Neural progenitor cell (in vitro differentiated cells): ENCODE results near the gene CTXN2. TPM values are rescaled to one million over a fixed set of nuclear protein-coding genes. Genes with fewer than 3 reads are reported as not detected.
A peak's percentile ranks its signal among the peaks of the same experiment; 100 is the strongest.

Experiments used
- DNase-seq: peaks from one replicate; pipeline ENCODE4 v3.0.0-alpha.2; 2016; ENCODE audit warnings: low spot score
- H2AFZ ChIP-seq: fragments of 200-600 bp; sonication (generic); replicated peaks from 2 replicates; pipeline ENCODE4 v1.6.1; 2016; ENCODE audit warnings: antibody characterized with exemption
- H3F3A ChIP-seq: fragments of 200-600 bp; sonication (generic); 2 replicates; pipeline ENCODE4 v1.6.1; 2016; ENCODE audit warnings: antibody characterized with exemption, low read depth
- H3K27ac ChIP-seq: fragments of 200-600 bp; sonication (generic); 2 replicates; pipeline ENCODE4 v1.5.1; 2016; ENCODE audit warnings: mild to moderate bottlenecking
- H3K27me3 ChIP-seq: fragments of 200-600 bp; sonication (generic); 2 replicates; pipeline ENCODE4 v1.6.1; 2016; ENCODE audit warnings: mild to moderate bottlenecking, moderate library complexity
- H3K36me3 ChIP-seq: fragments of 200-600 bp; sonication (generic); 2 replicates; pipeline ENCODE4 v1.5.1; 2016
- H3K4me1 ChIP-seq: fragments of 200-600 bp; sonication (generic); 2 replicates; pipeline ENCODE4 v1.6.1; 2016; ENCODE audit warnings: mixed run types
- H3K4me2 ChIP-seq: fragments of 200-600 bp; sonication (generic); 2 replicates; pipeline ENCODE4 v1.6.1; 2016
- H3K4me3 ChIP-seq: fragments of 200-600 bp; sonication (generic); 2 replicates; pipeline ENCODE4 v1.5.1; 2016
- H3K79me2 ChIP-seq: fragments of 200-600 bp; sonication (generic); 2 replicates; pipeline ENCODE4 v1.6.1; 2016; ENCODE audit warnings: low read depth
- H3K9ac ChIP-seq: fragments of 200-600 bp; sonication (generic); 2 replicates; pipeline ENCODE4 v1.6.1; 2016
- H3K9me3 ChIP-seq: fragments of 200-600 bp; sonication (generic); 2 replicates; pipeline ENCODE4 v1.5.1; 2016; ENCODE audit warnings: low read depth
- H4K20me1 ChIP-seq: fragments of 200-600 bp; sonication (generic); 2 replicates; pipeline ENCODE4 v1.6.1; 2016; ENCODE audit warnings: low read depth
- H3K27ac Mint-ChIP-seq: 3 replicates; pipeline ENCODE4 v1.8.0; 2021; ENCODE audit warnings: mixed read lengths
- H3K27me3 Mint-ChIP-seq: 2 replicates; pipeline ENCODE4 v1.8.0; 2022; ENCODE audit warnings: low read depth, mild to moderate bottlenecking, inconsistent platforms, moderate library complexity, mixed read lengths; ENCODE audit not compliant: insufficient read depth
- H3K36me3 Mint-ChIP-seq: 3 replicates; pipeline ENCODE4 v1.8.0; 2021; ENCODE audit warnings: mixed read lengths
- H3K4me1 Mint-ChIP-seq: 3 replicates; pipeline ENCODE4 v1.8.0; 2021; ENCODE audit warnings: mixed read lengths
- H3K4me3 Mint-ChIP-seq: 3 replicates; pipeline ENCODE4 v1.8.0; 2021; ENCODE audit warnings: mild to moderate bottlenecking, moderate library complexity, mixed read lengths
- H3K9me3 Mint-ChIP-seq: 3 replicates; pipeline ENCODE4 v1.8.0; 2020; ENCODE audit warnings: mixed read lengths
- EZH2 ChIP-seq: fragments of 200-600 bp; sonication (generic); IDR thresholded peaks from 2 replicates; pipeline ENCODE4 v1.6.1; 2017; ENCODE audit warnings: antibody characterized with exemption, mild to moderate bottlenecking, moderate library complexity
- EZH2phosphoT487 ChIP-seq: fragments of 200-600 bp; sonication (generic); IDR thresholded peaks from 2 replicates; pipeline ENCODE4 v1.6.1; 2017; ENCODE audit warnings: antibody characterized with exemption
- total RNA-seq: library from RNA; depleted of rRNA; stranded (reverse); fragments of >200 nt; gene quantifications from 2 replicates; pipeline ENCODE4 v1.2.3, GENCODE V29; 2015; ENCODE audit warnings: low replicate concordance
- TF ChIP-seq, protein P1 (sequence below): fragments of 200-600 bp; sonication (generic); IDR thresholded peaks from 2 replicates; pipeline ENCODE4 v1.5.1; 2017; ENCODE audit warnings: antibody characterized with exemption, mild to moderate bottlenecking

CTXN2 gene
- total RNA-seq, 1 donor from 2014 or later, result 0.60 TPM

GRCh38 chr15:48176112-48176511 lies 15.4 kb upstream of the CTXN2 start:
- H3K36me3 Mint-ChIP-seq, result peaks cover 50% of the 10 kb centered on the region
- Histone ChIP-seq H3K4me1 (peaks cover 34% of the 10 kb centered on the region), H3K36me3 (no peaks in the 10 kb centered on the region), H3K9ac (peak overlapping the region; percentile 92), H4K20me1 (peaks cover 63% of the 10 kb centered on the region), H3K4me3 (peak overlapping the region; percentile 92), H3K27me3 (no peaks in the 10 kb centered on the region), H2AFZ (no peak overlapping the region), H3K79me2 (peaks cover 70% of the 10 kb centered on the region), H3F3A (peaks cover 17% of the 10 kb centered on the region), H3K4me2 (peak overlapping the region; percentile 82), H3K9me3 (no peaks in the 10 kb centered on the region), H3K27ac (no peak overlapping the region)
- no peak overlapping the region for H3K27ac Mint-ChIP-seq
- peaks cover 23% of the 10 kb centered on the region for H3K4me1 Mint-ChIP-seq
- peaks cover 7% of the 10 kb centered on the region for H3K27me3 Mint-ChIP-seq
- no peak for DNase-seq
- TF ChIP-seq EZH2phosphoT487 (no peak), EZH2 (no peak)
- TF ChIP-seq, protein P1, sequence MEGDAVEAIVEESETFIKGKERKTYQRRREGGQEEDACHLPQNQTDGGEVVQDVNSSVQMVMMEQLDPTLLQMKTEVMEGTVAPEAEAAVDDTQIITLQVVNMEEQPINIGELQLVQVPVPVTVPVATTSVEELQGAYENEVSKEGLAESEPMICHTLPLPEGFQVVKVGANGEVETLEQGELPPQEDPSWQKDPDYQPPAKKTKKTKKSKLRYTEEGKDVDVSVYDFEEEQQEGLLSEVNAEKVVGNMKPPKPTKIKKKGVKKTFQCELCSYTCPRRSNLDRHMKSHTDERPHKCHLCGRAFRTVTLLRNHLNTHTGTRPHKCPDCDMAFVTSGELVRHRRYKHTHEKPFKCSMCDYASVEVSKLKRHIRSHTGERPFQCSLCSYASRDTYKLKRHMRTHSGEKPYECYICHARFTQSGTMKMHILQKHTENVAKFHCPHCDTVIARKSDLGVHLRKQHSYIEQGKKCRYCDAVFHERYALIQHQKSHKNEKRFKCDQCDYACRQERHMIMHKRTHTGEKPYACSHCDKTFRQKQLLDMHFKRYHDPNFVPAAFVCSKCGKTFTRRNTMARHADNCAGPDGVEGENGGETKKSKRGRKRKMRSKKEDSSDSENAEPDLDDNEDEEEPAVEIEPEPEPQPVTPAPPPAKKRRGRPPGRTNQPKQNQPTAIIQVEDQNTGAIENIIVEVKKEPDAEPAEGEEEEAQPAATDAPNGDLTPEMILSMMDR, result no peak
- H3K4me3 Mint-ChIP-seq, result peak overlapping the region; percentile 99
- peaks cover 32% of the 10 kb centered on the region for H3K9me3 Mint-ChIP-seq

GRCh38 chr15:48176957-48177356 lies 14.5 kb upstream of the CTXN2 start:
- Histone ChIP-seq H3K36me3 (no peaks in the 10 kb centered on the region), H3F3A (peaks cover 17% of the 10 kb centered on the region), H3K4me1 (peaks cover 27% of the 10 kb centered on the region), H2AFZ (no peak overlapping the region), H3K9me3 (no peaks in the 10 kb centered on the region), H3K9ac (peak overlapping the region; percentile 92), H3K27ac (no peak overlapping the region), H3K4me2 (peak overlapping the region; percentile 82), H3K27me3 (no peaks in the 10 kb centered on the region), H3K79me2 (peaks cover 61% of the 10 kb centered on the region), H4K20me1 (peaks cover 54% of the 10 kb centered on the region), H3K4me3 (peak overlapping the region; percentile 92)
- Mint-ChIP-seq H3K4me1 (peaks cover 23% of the 10 kb centered on the region), H3K27me3 (peaks cover 7% of the 10 kb centered on the region), H3K36me3 (peaks cover 44% of the 10 kb centered on the region), H3K4me3 (peak overlapping the region; percentile 99), H3K27ac (peak overlapping the region; percentile 100), H3K9me3 (peaks cover 30% of the 10 kb centered on the region)
- DNase-seq, result no peak
- TF ChIP-seq, protein P1, result no peak
- TF ChIP-seq EZH2phosphoT487 (no peak), EZH2 (no peak)

DNA sequence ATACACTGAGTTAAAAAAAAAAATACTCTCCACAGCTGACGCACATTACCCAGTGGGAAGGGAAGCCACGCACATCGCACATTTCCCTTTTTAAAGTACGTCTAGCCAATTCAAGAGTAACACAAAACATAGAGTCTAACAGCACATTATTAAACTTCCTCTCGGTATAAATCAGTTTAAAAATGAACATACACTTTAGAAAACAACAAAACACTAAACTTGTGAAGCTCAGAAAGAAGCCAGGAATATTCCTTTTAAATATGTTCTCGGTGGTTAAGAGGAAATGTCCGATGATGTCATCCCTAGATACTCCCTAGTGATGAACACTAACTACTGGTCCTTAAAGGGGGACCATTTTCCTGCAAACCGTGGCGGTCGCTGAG lies 14.1 kb upstream of the CTXN2 start:
- Mint-ChIP-seq H3K4me3 (peak overlapping the region; percentile 99), H3K9me3 (peaks cover 28% of the 10 kb centered on the region), H3K36me3 (peaks cover 39% of the 10 kb centered on the region), H3K4me1 (peaks cover 23% of the 10 kb centered on the region), H3K27ac (peak overlapping the region; percentile 100), H3K27me3 (peaks cover 7% of the 10 kb centered on the region)
- Histone ChIP-seq H3K36me3 (no peaks in the 10 kb centered on the region), H2AFZ (peak overlapping the region; percentile 95), H3K4me2 (peak overlapping the region; percentile 82), H3K9ac (peak overlapping the region; percentile 92), H3K27me3 (no peaks in the 10 kb centered on the region), H3F3A (peaks cover 17% of the 10 kb centered on the region), H3K4me1 (peaks cover 27% of the 10 kb centered on the region), H3K9me3 (no peaks in the 10 kb centered on the region), H3K27ac (peak overlapping the region; percentile 88), H3K79me2 (peaks cover 57% of the 10 kb centered on the region), H3K4me3 (peak overlapping the region; percentile 92), H4K20me1 (peaks cover 50% of the 10 kb centered on the region)
- TF ChIP-seq EZH2phosphoT487, result no peak
- TF ChIP-seq EZH2, result no peak
- TF ChIP-seq, protein P1, result no peak
- no peak for DNase-seq
